Sigmoid colon (tissue), 7 donors: Measurements from ENCODE around the gene PREP. TPM values are rescaled to one million over a fixed set of nuclear protein-coding genes. Genes with fewer than 3 reads are reported as not detected.
"Not testable (repeated sequence)": the region's sequence is repeated elsewhere in the genome, so short reads cannot be mapped to it uniquely, and the experiment has no call there.

Experiments
- DNase-seq: peaks from one replicate; pipeline ENCODE4 v3.0.0-alpha.2; 2019
- H3K27ac ChIP-seq, 4 donors: fragments of 200-600 bp; sonication (generic); one replicate each; pipeline ENCODE4 v1.5.1; 2016 to 2019; ENCODE audit warnings: mild to moderate bottlenecking in 1 of 4
- H3K27me3 ChIP-seq, 3 donors: fragments of 200-600 bp; sonication (generic); one replicate each; pipeline ENCODE4 v1.5.1; 2019; ENCODE audit warnings: mild to moderate bottlenecking in 1 of 3
- H3K36me3 ChIP-seq, 4 donors: fragments of 200-600 bp; sonication (generic); one replicate each; pipeline ENCODE4 v1.5.1; 2016 to 2019
- H3K4me1 ChIP-seq, 4 donors: fragments of 200-600 bp; sonication (generic); one replicate each; pipeline ENCODE4 v1.5.1; 2017 to 2019
- H3K4me3 ChIP-seq, 4 donors: fragments of 200-600 bp; sonication (generic); one replicate each; pipeline ENCODE4 v1.5.1; 2017 to 2019; ENCODE audit warnings: mild to moderate bottlenecking in 2 of 4, moderate library complexity in 1 of 4
- H3K9me3 ChIP-seq, 4 donors: fragments of 200-600 bp in 3 of 4; sonication (generic) in 3 of 4; one replicate each; pipeline versions ENCODE4 v1.5.1 to v1.6.1; 2013 to 2019
- CTCF ChIP-seq, 4 experiments: fragments of 450-650 bp in 3 of 4; fragments of 200-600 bp in 1 of 4; IDR thresholded peaks; one replicate each; pipeline ENCODE4 v1.5.1; 2016 to 2019; ENCODE audit warnings: antibody characterized with exemption in 4 of 4, mild to moderate bottlenecking in 3 of 4, moderate library complexity in 2 of 4
- EP300 ChIP-seq, 4 donors: sonication (generic); formaldehyde crosslinking; IDR thresholded peaks; one replicate each; pipeline ENCODE4 v1.6.1; 2017; ENCODE audit warnings: antibody characterized with exemption in 4 of 4
- POLR2A ChIP-seq, 2 donors: fragments of 450-650 bp; IDR thresholded peaks; one replicate each; pipeline ENCODE4 v1.6.1; 2016; ENCODE audit warnings: antibody characterized with exemption in 2 of 2, mild to moderate bottlenecking in 2 of 2, moderate library complexity in 2 of 2
- POLR2AphosphoS5 ChIP-seq, 4 donors: sonication (generic); formaldehyde crosslinking; IDR thresholded peaks; one replicate each; pipeline ENCODE4 v1.6.1; 2017; ENCODE audit warnings: antibody characterized with exemption in 4 of 4
- WGBS, 2 donors: extraction: QIAGEN DNeasy Blood & Tissue Kit; methylation state at CpG; one replicate each; pipeline ENCODE4 v1.1.7; 2013; 5-methylcytosine and 5-hydroxymethylcytosine counted together
- intact Hi-C: fragments of 100-400 bp; cut with DNase I; formaldehyde crosslinking; loops from one replicate; pipeline ENCODE4 v1.15.1; 2023
- polyA plus RNA-seq, 3 donors: library from polyadenylated mRNA; stranded (reverse); fragments of 200-250 nt; gene quantifications; one replicate each; pipeline ENCODE4 v1.2.3, GENCODE V29; 2013
- total RNA-seq, 4 donors: library from RNA; depleted of rRNA; stranded (reverse); fragments of >200 nt; gene quantifications; one replicate each; pipeline ENCODE4 v1.1.0, GENCODE V29; 2016
- donor health status: healthy with polysubstance abuse.
- donor health status: Bipolar disorder and iron deficiency.
- donor health status: healthy.

PREP gene
- total and polyA plus RNA-seq, 7 donors = 14.1 to 47.9 (median 23.5) TPM

DNA sequence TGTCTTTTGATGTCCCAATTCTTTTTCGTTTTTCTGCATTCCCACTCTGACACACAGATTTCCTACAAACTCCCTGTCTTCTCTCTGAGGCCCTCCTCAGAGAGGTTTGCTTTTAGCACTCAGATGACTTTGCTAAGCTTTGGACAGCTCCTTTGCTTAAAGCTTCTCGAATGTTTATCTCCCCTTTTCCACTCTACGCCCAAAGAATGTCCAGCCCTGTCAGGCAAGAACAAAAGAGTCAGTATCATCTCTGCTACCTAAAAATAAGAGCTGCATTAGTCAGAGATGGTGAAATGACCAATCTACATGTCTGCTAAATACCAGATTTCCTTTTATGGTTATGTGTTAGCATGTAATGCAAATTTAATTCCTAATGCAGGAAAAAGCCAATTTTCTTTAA lies 56.8 kb downstream of the PREP start:
- H3K36me3 ChIP-seq = peaks cover 0 to 18% (median 0%) of the 10 kb centered on the region in 4 donors
- no peaks in the 10 kb centered on the region for H3K27me3 ChIP-seq
- no peaks in the 10 kb centered on the region for H3K9me3 ChIP-seq
- no peak for TF ChIP-seq EP300 (IDR thresholded peaks at IDR 0.05)
- no peak for TF ChIP-seq POLR2A (IDR thresholded peaks at IDR 0.05)
- TF ChIP-seq CTCF (IDR thresholded peaks at IDR 0.05) = no peak
- no peak for TF ChIP-seq POLR2AphosphoS5 (IDR thresholded peaks at IDR 0.05)
- H3K27ac ChIP-seq = peak overlapping the region in 3 of 4 donors; percentile 14 to 53 (median 30)
- no peak overlapping the region for H3K4me3 ChIP-seq
- peaks cover 0 to 18% (median 8%) of the 10 kb centered on the region in 4 donors for H3K4me1 ChIP-seq
- WGBS, 2 donors = 69 to 73% methylated on average over 3 of the region's 3 CpGs
- DNase-seq = no peak
- intact Hi-C loops = no loop called here

DNA sequence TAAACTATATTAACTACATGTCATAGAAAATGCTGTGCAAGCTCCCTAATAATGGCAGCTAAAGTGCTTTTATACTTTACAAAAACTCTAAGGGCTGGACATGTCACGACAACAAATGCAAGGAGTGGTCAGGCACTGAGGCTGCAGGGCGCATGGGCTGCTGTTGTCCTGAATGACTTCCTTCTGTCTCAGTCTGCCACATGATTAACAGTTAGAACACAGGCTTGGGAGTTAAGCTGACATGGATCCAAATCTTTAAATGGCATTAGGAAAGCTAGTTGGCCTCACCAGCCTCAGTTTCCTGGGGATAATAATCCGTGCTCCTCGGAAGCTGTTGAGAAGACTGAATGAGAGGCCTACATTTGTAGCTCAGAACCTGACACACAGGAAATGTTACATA lies 57.4 kb downstream of the PREP start:
- H3K36me3 ChIP-seq = peaks cover 0 to 13% (median 0%) of the 10 kb centered on the region in 4 donors

DNA sequence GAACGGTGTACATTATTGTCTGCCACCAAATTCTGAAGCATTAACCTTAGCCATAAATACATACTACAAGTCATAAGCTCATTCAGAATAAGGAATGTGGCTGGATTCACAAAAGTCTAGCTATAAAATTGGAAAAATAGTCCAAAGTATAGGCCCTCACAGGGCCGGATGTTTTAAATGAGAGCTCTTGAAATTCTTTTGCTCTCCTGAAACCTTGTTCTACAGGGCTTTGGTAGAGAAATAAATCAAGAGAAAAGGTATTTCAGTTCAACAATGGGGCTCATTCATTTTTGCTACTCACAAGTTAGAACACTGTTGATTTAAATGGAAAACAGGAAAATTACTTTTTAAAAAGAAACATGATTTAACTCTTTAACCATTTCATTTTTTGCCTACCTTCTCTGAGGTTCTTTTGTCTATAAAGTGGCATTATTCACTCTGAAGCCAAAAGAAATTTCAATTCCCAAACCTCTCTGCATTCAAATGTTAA lies 58.0 kb downstream of the PREP start:
- TF ChIP-seq CTCF (IDR thresholded peaks at IDR 0.05) = no peak
- TF ChIP-seq EP300 (IDR thresholded peaks at IDR 0.05) = no peak
- TF ChIP-seq POLR2AphosphoS5 (IDR thresholded peaks at IDR 0.05) = no peak
- TF ChIP-seq POLR2A (IDR thresholded peaks at IDR 0.05) = no peak
- intact Hi-C loops = no loop called here
- H3K4me1 ChIP-seq = peaks cover 0 to 18% (median 8%) of the 10 kb centered on the region in 4 donors
- WGBS, 2 donors = 82 to 87% methylated on average over 2 of the region's 2 CpGs
- H3K36me3 ChIP-seq = peaks cover 0 to 13% (median 0%) of the 10 kb centered on the region in 4 donors
- no peak overlapping the region for H3K4me3 ChIP-seq
- no peaks in the 10 kb centered on the region for H3K9me3 ChIP-seq
- H3K27me3 ChIP-seq = no peaks in the 10 kb centered on the region
- no peak for DNase-seq
- H3K27ac ChIP-seq = no peak overlapping the region

More for the DNA sequence above, 57.4 kb downstream of the PREP start:
- DNase-seq = no peak
- Histone ChIP-seq H3K9me3 (no peaks in the 10 kb centered on the region), H3K4me1 (peaks cover 0 to 18% (median 8%) of the 10 kb centered on the region in 4 donors), H3K27me3 (no peaks in the 10 kb centered on the region), H3K27ac (peak overlapping the region in 3 of 4 donors; percentile 14 to 53 (median 30)), H3K4me3 (no peak overlapping the region)
- intact Hi-C loops = no loop called here
- WGBS, 2 donors = 76 to 83% methylated on average over 4 of the region's 4 CpGs
- TF ChIP-seq POLR2A (IDR thresholded peaks at IDR 0.05) = no peak
- TF ChIP-seq EP300 (IDR thresholded peaks at IDR 0.05) = no peak
- no peak for TF ChIP-seq CTCF (IDR thresholded peaks at IDR 0.05)
- TF ChIP-seq POLR2AphosphoS5 (IDR thresholded peaks at IDR 0.05) = no peak

DNA sequence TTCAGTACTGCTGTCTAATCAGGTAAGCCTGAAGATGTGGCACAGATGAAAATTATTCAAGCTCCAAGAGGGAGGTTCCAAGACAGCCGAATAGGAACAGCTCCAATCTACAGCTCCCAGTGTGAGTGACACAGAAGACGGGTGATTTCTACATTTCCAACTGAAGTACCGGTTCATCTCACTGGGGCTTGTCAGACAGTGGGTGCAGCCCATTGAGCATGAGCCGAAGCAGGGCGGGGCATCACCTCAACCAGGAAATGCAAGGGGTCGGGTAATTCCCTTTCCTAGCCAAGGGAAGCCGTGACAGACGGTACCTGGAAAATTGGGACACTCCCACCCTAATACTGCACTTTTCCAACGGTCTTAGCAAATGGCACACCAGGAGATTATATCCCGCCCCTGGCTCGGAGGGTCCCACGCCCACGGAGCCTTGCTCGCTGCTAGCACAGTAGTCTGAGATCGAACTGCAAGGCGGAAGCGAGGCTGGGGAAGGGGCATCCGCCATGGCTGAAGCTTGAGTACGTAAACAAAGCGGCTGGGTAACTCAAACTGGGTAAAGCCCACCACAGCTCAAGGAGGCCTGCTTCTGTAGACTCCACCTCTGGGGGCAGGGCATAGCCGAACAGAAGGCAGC lies 64.4 kb downstream of the PREP start:
- H3K4me1 ChIP-seq, DNase-seq, H3K4me3 ChIP-seq, intact Hi-C loops, H3K27ac ChIP-seq, H3K9me3 ChIP-seq, H3K27me3 ChIP-seq, H3K36me3 ChIP-seq: not testable (repeated sequence)
- 88 to 92% methylated on average over 21 of the region's 21 CpGs for WGBS, 2 donors

GRCh38 chr6:105336986-105337385 lies 65.9 kb downstream of the PREP start:
- TF ChIP-seq POLR2AphosphoS5 (IDR thresholded peaks at IDR 0.05) (no peak), POLR2A (IDR thresholded peaks at IDR 0.05) (no peak), CTCF (IDR thresholded peaks at IDR 0.05) (no peak), EP300 (IDR thresholded peaks at IDR 0.05) (no peak)
- WGBS, 2 donors = 85% methylated on average over 2 of the region's 2 CpGs

More at GRCh38 chr6:105336986-105337385, 65.9 kb downstream of the PREP start:
- no peaks in the 10 kb centered on the region for H3K9me3 ChIP-seq
- no peak for DNase-seq
- peaks cover 0 to 5% (median 0%) of the 10 kb centered on the region in 4 donors for H3K36me3 ChIP-seq
- H3K27me3 ChIP-seq = no peaks in the 10 kb centered on the region
- no peak overlapping the region for H3K4me3 ChIP-seq
- no peak overlapping the region for H3K27ac ChIP-seq
- intact Hi-C loops = no loop called here
- peaks cover 0 to 1% (median 0%) of the 10 kb centered on the region in 4 donors for H3K4me1 ChIP-seq
